ENCODE data around the gene WDR12.

DNA sequence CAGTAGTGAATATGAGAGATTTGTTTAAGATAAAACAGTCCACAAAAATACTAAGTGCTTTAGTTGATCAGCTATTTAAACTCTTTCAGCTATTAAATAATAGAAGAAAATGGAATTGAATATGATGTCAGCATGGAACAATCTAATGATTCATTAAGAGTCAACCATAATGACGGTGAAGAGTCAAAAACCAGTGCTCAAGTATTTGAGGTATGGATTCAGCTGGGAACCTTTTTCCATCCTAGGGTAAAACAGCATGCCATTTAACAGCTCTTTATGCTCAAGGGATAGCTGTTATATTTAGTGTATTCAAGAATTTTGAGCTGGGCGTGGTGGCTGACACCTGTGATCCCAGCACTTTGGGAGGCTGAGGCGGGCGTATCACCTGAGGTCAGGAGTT, 30.3 kb upstream of the WDR12 start:
- TF ChIP-seq CTCF (conservative IDR thresholded peaks at IDR 0.05; ENCODE audit: low read depth, low read length) (no peak), POLR2A (IDR thresholded peaks at IDR 0.05; ENCODE audit: low read depth, low read length) (no peak), RCOR1 (IDR thresholded peaks at IDR 0.05; ENCODE audit: insufficient replicate concordance, low read length) (no peak), CEBPB (IDR thresholded peaks at IDR 0.05; ENCODE audit: low read depth, low read length) (no peak), FOS (IDR thresholded peaks at IDR 0.05; ENCODE audit: low read depth, low read length) (no peak), NFE2L2 (IDR thresholded peaks at IDR 0.05; ENCODE audit: low read depth, low read length) (no peak), MAFK (IDR thresholded peaks at IDR 0.05; ENCODE audit: low read depth, low read length) (no peak), RAD21 (IDR thresholded peaks at IDR 0.05; ENCODE audit: low read length) (no peak), MXI1 (IDR thresholded peaks at IDR 0.05; ENCODE audit: borderline replicate concordance, low read depth, low read length) (no peak), RFX5 (IDR thresholded peaks at IDR 0.05; ENCODE audit: low read depth, low read length) (no peak), SMC3 (IDR thresholded peaks at IDR 0.05; ENCODE audit: low read depth, low read length) (no peak)
- TF ChIP-seq, protein P1, sequence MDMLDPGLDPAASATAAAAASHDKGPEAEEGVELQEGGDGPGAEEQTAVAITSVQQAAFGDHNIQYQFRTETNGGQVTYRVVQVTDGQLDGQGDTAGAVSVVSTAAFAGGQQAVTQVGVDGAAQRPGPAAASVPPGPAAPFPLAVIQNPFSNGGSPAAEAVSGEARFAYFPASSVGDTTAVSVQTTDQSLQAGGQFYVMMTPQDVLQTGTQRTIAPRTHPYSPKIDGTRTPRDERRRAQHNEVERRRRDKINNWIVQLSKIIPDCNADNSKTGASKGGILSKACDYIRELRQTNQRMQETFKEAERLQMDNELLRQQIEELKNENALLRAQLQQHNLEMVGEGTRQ (IDR thresholded peaks at IDR 0.05; ENCODE audit: low read depth, low read length), result no peak
- TF ChIP-seq, protein P2, sequence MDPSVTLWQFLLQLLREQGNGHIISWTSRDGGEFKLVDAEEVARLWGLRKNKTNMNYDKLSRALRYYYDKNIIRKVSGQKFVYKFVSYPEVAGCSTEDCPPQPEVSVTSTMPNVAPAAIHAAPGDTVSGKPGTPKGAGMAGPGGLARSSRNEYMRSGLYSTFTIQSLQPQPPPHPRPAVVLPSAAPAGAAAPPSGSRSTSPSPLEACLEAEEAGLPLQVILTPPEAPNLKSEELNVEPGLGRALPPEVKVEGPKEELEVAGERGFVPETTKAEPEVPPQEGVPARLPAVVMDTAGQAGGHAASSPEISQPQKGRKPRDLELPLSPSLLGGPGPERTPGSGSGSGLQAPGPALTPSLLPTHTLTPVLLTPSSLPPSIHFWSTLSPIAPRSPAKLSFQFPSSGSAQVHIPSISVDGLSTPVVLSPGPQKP (IDR thresholded peaks at IDR 0.05; ENCODE audit: borderline replicate concordance, low read depth, low read length), result no peak
